Raji (cell line): ENCODE data around the gene NACC2.

Source experiments
- POLR2A ChIP-seq: IDR thresholded peaks from 2 replicates; pipeline ENCODE4 v1.6.1; 2011; ENCODE audit warnings: low read depth, low read length, control low read depth; ENCODE audit not compliant: insufficient read depth

NACC2 gene

DNA sequence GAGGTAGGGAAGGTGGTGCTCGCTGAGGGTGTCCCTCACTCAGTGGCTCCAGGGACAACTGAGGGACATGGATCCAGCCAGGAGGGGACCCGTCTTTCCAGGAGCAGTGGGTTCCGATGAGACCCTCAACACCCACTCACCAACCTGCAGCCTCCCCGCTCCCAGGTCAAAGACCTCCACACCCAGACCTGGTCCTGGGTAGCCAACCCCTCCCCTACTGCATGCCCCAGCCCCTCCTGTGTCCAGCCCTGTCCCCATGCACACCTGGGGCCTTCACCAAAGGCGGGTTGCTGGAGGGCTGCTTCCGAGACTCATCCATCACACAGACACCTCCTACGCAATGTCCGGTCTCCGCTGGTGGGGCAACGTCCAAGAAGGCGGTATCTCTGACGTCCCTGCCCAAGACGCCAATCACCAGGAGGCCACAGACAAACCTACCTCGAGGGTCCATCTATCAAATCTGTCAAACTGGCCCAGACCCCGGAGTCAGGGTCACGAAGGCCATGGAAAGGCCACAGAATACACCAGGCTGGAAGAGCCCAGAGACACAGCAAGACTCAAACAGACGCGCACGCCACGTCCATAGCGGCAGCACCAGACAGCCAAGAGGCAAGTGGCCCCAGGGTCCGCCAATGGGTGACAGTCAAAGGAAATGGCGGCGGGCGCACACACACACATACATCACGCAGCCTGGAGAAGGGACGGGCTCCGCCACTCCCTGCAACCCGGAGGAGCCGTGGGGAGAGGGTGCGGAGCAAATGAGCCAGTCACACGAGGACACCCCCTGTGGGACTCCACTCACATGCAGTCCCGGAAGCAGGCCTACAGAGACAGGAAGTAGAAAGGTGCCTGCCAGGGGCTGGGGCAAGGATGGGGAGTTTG is 10.8 kb downstream of the NACC2 start:
- no peak for TF ChIP-seq POLR2A

- no peak for TF ChIP-seq POLR2A
Observed at GRCh38 chr9:136083558-136084062, 11.5 kb downstream of the NACC2 start.

DNA sequence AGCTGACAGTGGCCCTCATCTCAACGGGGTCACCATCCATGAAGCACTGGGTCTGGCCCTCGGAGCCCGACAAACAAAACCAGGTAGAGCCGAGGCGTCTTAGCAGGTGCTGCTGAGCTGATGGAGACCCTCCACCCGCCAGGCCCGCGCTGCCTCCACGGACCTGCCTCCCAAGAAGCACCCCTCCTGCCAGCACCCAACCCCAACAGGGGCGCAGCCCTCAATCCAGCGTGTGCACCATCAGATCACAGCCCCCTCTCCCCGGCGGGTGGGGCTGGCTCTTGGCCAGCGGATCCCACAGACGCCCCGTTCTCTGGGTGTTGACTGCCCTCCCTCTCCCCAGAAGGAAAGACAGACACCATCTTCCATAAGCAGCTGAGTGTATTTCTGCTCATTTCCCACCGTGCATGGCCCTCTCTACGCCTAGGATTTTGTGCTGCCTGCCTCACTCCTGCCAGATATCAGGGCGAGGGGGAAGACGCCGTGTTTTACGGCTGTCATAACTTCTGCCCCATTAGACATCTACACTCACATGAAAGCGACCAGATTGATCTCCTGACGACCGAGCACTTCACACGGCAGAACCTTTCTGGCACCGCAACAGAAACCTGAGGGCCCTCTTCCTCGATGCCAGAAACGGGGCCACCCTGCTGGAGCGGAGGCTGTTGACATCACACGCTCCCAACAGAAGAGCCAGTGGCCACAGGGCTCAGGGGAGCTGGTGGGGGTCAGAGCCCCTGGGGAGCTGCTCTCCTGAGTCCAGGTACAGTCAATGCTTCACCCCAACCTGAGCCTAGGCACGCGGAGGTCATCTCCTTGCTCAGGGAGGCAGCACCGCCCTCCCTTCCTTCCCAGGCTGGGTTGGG is 12.4 kb downstream of the NACC2 start:
- TF ChIP-seq POLR2A, result no peak

DNA sequence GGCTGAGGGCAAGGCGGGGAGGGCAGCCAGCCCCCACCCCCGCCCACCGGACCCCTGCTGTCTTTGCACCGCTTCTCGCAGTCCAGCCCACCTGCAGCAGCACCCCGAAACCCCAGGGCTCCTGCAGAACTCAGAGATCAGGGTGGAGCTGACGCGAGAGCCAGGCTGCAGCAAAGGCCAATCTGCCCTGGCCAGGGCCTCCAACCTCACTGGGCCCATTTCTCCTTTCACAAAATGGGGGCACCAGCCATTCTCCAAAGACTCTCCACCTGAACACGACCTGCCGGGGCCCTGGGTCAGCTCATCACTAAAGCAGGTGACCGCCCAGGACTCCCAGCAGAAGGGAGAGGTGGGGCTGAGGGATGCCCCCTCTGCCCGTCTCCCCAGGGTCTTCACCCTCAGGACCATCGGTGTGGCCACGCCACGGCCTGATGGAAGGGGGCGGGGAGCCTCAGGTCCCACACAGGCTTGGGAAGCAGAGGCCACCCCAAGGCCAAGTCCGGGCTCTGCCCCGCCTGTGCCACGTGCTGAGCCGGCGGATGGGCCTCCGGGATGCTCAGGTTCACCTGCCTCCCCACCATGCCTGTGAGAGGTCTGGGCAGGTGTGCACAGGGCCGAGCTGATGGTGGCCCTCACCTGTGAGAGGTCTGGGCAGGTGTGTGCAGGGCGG is 13.1 kb downstream of the NACC2 start:
- TF ChIP-seq POLR2A, result no peak

GRCh38 chr9:136081113-136081825 is 13.8 kb downstream of the NACC2 start:
- TF ChIP-seq POLR2A, result no peak

DNA sequence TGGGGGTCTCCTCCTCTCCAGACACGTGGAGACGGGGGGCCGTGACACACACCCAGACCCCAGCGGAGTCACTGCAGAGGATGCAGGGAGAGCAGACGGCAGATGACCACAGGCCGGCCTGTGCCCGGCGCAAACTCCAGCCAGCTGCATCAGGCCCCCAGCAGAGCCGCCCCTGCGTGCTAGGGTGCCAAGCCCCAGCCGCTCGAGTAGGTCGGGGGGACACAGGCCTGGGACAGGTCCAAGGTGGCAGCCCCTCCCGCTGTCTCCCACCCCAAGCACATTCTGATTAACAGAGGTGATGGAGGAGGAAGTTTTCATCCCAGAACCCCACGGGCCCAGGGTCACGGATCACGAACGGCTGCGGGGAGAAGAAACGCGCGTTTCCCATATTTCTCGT is 14.4 kb downstream of the NACC2 start:
- no peak for TF ChIP-seq POLR2A

GRCh38 chr9:136079916-136080246 is 15.2 kb downstream of the NACC2 start:
- TF ChIP-seq POLR2A, result no peak

- TF ChIP-seq POLR2A, result no peak
Observed at GRCh38 chr9:136079211-136079915, 15.7 kb downstream of the NACC2 start.

DNA sequence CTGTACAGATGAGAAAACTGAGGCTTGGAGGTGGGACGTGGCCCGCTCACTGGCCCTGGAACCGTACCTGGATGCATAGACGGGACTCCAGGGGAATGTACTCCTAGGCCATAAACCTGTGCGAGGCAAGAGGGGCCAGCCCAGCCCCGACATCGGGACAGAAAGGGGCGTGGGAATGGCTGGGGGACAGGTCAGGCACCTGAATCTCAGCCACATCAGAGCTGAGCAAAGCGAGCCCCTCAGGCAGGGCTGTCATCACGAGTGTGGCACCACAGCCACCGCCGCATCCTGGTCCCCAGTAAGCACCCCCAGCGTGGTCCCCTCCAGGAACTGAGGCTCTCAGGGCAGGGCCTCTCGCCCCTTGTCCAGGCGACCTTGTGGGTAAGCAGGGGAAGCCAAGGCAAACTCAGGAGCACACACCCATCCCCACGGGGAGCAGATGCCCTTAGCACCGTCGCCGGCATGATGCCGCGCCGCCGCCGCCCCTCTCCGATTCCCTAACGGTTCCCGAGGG is 16.5 kb downstream of the NACC2 start:
- no peak for TF ChIP-seq POLR2A

- TF ChIP-seq POLR2A, result no peak
Observed at GRCh38 chr9:136078024-136078423, 17.1 kb downstream of the NACC2 start.

DNA sequence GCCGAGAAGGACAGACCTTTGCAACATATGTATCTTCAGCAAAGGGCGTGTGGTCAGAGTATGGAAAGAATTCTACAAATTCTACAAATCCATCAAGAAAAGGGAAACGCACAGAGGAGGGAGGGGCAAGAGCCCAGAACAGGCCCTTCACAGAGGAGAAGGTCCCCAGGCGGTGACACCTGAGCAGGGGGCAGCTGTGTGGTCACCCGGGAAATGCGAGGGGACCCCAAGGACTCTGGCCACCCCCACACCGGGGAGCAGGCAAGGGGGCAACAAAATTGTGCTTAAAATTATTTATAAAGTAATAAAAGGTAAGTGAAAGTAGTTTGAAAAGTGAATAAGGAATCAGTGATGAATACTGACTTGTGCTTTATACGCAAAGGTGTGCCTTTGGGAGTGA is 17.6 kb downstream of the NACC2 start:
- TF ChIP-seq POLR2A, result no peak

GRCh38 chr9:136075881-136076678 is 19.0 kb downstream of the NACC2 start:
- TF ChIP-seq POLR2A, result no peak
